Measurements from ENCODE around the gene TNNT1.

TNNT1 gene

DNA sequence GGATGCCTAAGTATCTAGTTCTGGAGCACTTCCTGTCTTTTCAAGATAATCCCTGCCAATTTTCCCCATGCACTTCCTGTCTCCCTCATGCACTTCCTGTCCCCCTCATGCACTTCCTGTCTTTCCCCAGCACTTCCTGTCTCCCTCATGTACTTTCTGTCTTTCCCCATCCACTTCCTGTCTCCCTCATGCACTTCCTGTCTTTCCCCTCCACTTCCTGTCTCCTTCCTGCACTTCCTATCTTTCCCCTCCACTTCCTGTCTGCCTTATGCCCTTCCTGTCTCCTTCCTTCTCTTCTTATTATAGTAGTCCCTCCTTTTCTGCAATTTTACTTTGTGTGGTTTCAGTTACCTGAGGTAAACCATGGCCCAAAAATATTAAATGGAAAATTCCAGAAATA, 3.0 kb upstream of the TNNT1 start:
- Histone ChIP-seq H3K4me2 (ENCODE audit: low read depth, low read length, poor library complexity, severe bottlenecking) (peak overlapping the region; percentile 36), H3K4me1 (ENCODE audit: insufficient read depth, low read length, poor library complexity, severe bottlenecking) (peaks cover 22% of the 10 kb centered on the region), H3K27me3 (ENCODE audit: insufficient read depth, low read length, poor library complexity, severe bottlenecking) (no peaks in the 10 kb centered on the region), H3K4me3 (ENCODE audit: low read length, poor library complexity, severe bottlenecking) (peak overlapping the region; percentile 15), H3F3A (ENCODE audit: low read depth) (peaks cover 12% of the 10 kb centered on the region), H3K9me3 (ENCODE audit: insufficient read depth, low read depth, low read length) (no peaks in the 10 kb centered on the region), H3K36me3 (ENCODE audit: insufficient read depth, low read length) (no peaks in the 10 kb centered on the region), H3K79me2 (ENCODE audit: insufficient read depth, low read length) (no peaks in the 10 kb centered on the region), H4K20me1 (ENCODE audit: insufficient read depth, low read length, poor library complexity, severe bottlenecking) (no peaks in the 10 kb centered on the region), H3K9me2 (replicated peaks; ENCODE audit: low read depth, low read length) (no peaks in the 10 kb centered on the region), H2AFZ (ENCODE audit: low read length) (no peak overlapping the region), H3K9ac (ENCODE audit: low read depth, low read length, poor library complexity, severe bottlenecking) (no peak overlapping the region)
- TF ChIP-seq EZH2phosphoT487 (IDR thresholded peaks at IDR 0.05; ENCODE audit: borderline replicate concordance) (no peak), CTCF (conservative IDR thresholded peaks at IDR 0.05; ENCODE audit: low read length) (no peak)

- Histone ChIP-seq H3K9me2 (replicated peaks; ENCODE audit: low read depth, low read length) (no peaks in the 10 kb centered on the region), H3K9ac (ENCODE audit: low read depth, low read length, poor library complexity, severe bottlenecking) (no peak overlapping the region), H3K9me3 (ENCODE audit: insufficient read depth, low read depth, low read length) (no peaks in the 10 kb centered on the region), H4K20me1 (ENCODE audit: insufficient read depth, low read length, poor library complexity, severe bottlenecking) (no peaks in the 10 kb centered on the region), H3K4me2 (ENCODE audit: low read depth, low read length, poor library complexity, severe bottlenecking) (no peak overlapping the region), H3K36me3 (ENCODE audit: insufficient read depth, low read length) (no peaks in the 10 kb centered on the region), H2AFZ (ENCODE audit: low read length) (no peak overlapping the region), H3K79me2 (ENCODE audit: insufficient read depth, low read length) (no peaks in the 10 kb centered on the region), H3K4me3 (ENCODE audit: low read length, poor library complexity, severe bottlenecking) (peak overlapping the region; percentile 80), H3K27me3 (ENCODE audit: insufficient read depth, low read length, poor library complexity, severe bottlenecking) (no peaks in the 10 kb centered on the region), H3K4me1 (ENCODE audit: insufficient read depth, low read length, poor library complexity, severe bottlenecking) (peaks cover 16% of the 10 kb centered on the region), H3F3A (ENCODE audit: low read depth) (peaks cover 4% of the 10 kb centered on the region; the same call in 1 of the 2 replicates)
- no peak for TF ChIP-seq EZH2phosphoT487 (IDR thresholded peaks at IDR 0.05; ENCODE audit: borderline replicate concordance)
- no peak for TF ChIP-seq CTCF (conservative IDR thresholded peaks at IDR 0.05; ENCODE audit: low read length)
Observed at GRCh38 chr19:55147545-55148251, 1.3 kb downstream of the TNNT1 start.

DNA sequence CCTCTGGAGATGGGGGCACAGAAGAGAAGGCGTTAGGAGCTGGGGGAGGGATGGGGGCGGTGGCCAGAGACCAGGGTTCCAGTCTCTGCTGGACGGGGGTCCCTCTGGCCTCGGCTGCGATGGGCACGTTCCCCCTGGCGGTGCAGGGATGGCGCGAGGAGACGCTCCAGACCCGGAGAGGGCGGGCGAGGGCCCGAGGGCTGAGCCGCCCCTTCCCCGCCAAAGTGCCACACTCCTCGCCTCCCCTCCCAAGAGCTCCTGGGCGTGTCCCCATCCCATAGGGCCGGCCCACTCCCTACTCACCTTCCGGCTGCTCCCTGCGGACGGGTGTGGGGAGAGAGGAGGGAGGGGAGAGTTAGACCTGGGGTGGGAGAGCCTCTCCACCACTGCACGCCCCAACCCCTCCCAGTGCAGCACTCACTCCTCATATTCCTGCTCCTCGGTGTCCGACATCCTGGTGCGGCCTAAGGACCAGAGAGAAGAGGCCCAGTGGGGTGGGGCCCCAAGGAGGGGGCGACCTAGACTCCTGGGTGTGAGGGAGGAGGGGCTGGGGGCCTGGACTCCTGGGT, 2.2 kb downstream of the TNNT1 start:
- no peaks in the 10 kb centered on the region for H3K9me2 ChIP-seq (replicated peaks; ENCODE audit: low read depth, low read length)
- peak overlapping the region; percentile 89 for H3K4me2 ChIP-seq (ENCODE audit: low read depth, low read length, poor library complexity, severe bottlenecking)
- H4K20me1 ChIP-seq (ENCODE audit: insufficient read depth, low read length, poor library complexity, severe bottlenecking) = no peaks in the 10 kb centered on the region
- peak overlapping the region; percentile 60 for H3K9ac ChIP-seq (ENCODE audit: low read depth, low read length, poor library complexity, severe bottlenecking)
- peaks cover 11% of the 10 kb centered on the region for H3K4me1 ChIP-seq (ENCODE audit: insufficient read depth, low read length, poor library complexity, severe bottlenecking)
- no peaks in the 10 kb centered on the region for H3K27me3 ChIP-seq (ENCODE audit: insufficient read depth, low read length, poor library complexity, severe bottlenecking)
- H3K36me3 ChIP-seq (ENCODE audit: insufficient read depth, low read length) = no peaks in the 10 kb centered on the region
- no peaks in the 10 kb centered on the region for H3K9me3 ChIP-seq (ENCODE audit: insufficient read depth, low read depth, low read length)
- no peaks in the 10 kb centered on the region for H3K79me2 ChIP-seq (ENCODE audit: insufficient read depth, low read length)
- H3K4me3 ChIP-seq (ENCODE audit: low read length, poor library complexity, severe bottlenecking) = peak overlapping the region; percentile 80
- peaks cover 4% of the 10 kb centered on the region; the same call in 1 of the 2 replicates for H3F3A ChIP-seq (ENCODE audit: low read depth)
- TF ChIP-seq EZH2phosphoT487 (IDR thresholded peaks at IDR 0.05; ENCODE audit: borderline replicate concordance) (no peak), CTCF (conservative IDR thresholded peaks at IDR 0.05; ENCODE audit: low read length) (no peak)
- H2AFZ ChIP-seq (ENCODE audit: low read length) = peak overlapping the region; percentile 78

Data from Loucy (cell line).